Retinal pigment epithelial cell (primary cell): ENCODE results near the gene TSHZ2.

Experiments used
- DNase-seq: peaks from one replicate; pipeline ENCODE4 v3.0.0-alpha.2; 2010; ENCODE audit warnings: low read depth
- H3K4me3 ChIP-seq: 2 replicates; pipeline ENCODE4 v1.5.1; 2011; ENCODE audit warnings: mild to moderate bottlenecking, low read length, control low read depth, moderate library complexity
- TF ChIP-seq, protein P1 (sequence below): conservative IDR thresholded peaks from 2 replicates; pipeline ENCODE4 v1.5.1; 2011; ENCODE audit warnings: low read depth, low read length, control low read depth, inconsistent platforms

Gene TSHZ2

DNA sequence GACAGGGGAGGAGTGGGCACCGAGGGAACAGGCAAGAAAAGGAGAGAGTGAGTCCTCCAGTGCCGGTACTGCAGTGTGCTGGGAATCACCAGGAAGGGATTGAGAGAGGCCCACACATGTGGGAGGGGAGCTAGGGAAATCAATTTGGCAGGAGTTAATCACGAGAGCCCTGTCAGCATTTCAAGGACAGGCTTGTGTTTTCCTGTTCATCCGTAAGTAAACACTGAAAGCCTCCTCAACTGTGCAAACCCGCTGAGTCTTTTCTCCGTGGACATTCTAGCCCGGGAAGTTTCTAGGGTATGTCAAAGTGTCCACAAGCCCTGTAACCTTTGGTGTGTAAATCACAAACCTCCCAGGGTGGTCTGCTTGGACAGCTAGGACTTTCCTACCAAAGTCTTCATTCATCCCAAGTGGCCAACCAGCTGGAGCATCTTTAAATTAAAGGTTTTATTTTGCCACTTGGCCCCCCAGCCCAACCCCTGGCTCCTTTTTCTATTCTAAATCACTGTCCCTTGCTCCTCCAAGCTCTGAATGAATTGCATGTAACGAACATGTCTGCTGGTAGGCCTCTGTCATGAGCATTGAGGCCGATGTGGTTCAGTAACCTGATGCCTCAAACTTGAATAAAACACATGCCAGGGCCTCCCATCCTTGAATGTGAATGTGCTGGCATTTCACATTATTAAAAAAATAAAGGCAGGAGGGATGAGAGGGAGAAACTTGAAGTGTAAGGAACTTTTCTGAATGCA lies 472.4 kb downstream of the TSHZ2 start:
- no peak for DNase-seq
- TF ChIP-seq, protein P1, sequence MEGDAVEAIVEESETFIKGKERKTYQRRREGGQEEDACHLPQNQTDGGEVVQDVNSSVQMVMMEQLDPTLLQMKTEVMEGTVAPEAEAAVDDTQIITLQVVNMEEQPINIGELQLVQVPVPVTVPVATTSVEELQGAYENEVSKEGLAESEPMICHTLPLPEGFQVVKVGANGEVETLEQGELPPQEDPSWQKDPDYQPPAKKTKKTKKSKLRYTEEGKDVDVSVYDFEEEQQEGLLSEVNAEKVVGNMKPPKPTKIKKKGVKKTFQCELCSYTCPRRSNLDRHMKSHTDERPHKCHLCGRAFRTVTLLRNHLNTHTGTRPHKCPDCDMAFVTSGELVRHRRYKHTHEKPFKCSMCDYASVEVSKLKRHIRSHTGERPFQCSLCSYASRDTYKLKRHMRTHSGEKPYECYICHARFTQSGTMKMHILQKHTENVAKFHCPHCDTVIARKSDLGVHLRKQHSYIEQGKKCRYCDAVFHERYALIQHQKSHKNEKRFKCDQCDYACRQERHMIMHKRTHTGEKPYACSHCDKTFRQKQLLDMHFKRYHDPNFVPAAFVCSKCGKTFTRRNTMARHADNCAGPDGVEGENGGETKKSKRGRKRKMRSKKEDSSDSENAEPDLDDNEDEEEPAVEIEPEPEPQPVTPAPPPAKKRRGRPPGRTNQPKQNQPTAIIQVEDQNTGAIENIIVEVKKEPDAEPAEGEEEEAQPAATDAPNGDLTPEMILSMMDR: no peak
- no peak overlapping the region for H3K4me3 ChIP-seq

DNA sequence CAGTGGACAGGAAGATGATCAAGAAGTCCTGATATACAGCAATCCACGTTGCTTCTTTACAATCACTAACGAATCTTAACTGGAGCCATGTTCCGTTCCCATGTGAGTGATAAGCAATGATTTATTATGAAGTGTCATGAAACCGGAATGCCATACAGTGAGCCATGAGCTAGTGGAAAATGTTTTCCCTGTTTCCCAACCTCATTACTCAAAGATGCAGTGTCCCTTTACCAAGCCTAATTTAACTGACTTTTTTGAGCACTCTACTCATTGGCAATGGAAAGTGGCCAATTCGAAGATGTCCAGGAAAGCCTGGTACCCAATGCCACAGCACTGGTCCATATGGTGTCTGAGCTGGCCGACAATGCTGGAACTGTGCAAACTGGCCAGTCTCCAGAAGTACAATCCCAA lies 473.2 kb downstream of the TSHZ2 start:
- H3K4me3 ChIP-seq: no peak overlapping the region
- TF ChIP-seq, protein P1: no peak
- no peak for DNase-seq

DNA sequence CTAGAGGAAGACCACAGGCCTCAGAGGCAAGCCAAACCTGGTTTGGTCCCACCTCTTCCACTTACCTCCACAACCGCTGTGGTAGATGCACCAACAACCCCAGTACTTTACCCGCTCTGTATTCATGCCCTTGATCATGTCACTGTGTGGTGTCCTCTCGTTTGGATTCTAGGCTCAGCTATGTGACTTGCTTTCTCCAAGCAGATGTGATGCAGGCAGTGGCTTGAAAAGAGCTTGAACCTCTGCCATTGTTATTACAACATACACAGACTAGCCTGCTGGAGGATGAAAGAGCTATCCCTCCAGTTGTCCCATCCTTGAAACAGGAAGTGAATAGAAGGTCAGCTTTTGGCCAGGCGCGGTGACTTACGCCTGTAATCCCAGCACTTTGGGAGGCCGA lies 473.8 kb downstream of the TSHZ2 start:
- TF ChIP-seq, protein P1: no peak

DNA sequence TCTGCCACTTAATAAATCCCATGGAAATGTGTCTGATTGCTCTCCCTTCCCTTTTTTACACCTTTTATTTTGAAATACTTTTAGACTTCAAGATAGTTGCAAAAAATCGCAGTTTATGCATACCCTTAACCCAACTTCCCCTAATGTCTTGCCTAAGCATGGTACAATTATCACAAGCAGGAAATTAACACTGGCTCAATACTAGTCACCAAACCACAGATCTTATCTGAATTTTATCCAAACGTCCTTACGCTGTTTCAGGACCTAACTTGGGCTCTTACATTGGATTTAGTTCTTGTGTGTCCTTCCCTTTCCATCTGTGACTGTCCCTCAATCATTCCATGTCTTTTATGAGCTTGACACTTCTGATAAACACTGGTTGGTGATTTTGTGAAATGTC lies 475.2 kb downstream of the TSHZ2 start:
- TF ChIP-seq, protein P1: no peak
- H3K4me3 ChIP-seq: no peak overlapping the region
- DNase-seq: no peak

More for the DNA sequence above, 473.8 kb downstream of the TSHZ2 start:
- no peak overlapping the region for H3K4me3 ChIP-seq
- no peak for DNase-seq

DNA sequence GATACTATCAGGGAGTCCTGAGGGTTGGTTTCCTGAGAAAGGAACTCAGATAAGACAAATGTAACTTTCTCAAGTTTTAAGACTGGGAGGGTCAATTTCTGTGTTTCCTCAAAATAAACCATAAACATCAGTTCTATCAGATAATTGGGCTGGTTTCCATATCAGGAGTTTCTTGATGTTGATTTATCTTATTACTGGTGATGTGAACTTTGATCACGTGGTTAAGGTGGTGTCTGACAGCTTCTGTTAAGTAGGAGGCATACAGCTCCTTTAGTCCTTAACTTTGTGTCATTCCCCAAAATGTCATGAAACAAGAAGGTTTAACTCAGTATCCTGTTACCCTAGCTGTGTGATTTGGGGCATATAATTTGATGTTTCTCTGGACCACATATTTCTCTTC lies 476.3 kb downstream of the TSHZ2 start:
- H3K4me3 ChIP-seq: no peak overlapping the region
- TF ChIP-seq, protein P1: no peak
- DNase-seq: no peak

DNA sequence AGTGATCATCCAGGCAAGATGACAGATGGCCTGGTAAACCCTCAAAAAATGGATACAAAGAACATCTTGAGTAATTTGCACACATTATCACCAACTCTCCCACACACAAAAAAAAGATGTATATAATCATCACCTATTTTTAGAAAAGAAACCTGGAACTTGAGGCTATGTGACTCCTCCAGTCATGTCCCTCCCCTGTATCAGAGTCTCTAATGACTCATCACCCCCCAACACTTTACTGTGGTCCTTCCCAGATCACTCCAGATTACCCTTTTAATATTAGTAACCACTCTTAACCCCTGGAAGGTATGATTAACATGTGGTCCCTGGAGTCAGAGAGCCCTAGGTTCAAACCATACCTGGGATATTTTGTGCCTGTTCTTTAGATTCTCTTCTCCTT lies 476.7 kb downstream of the TSHZ2 start:
- DNase-seq: no peak
- TF ChIP-seq, protein P1: no peak
- no peak overlapping the region for H3K4me3 ChIP-seq

DNA sequence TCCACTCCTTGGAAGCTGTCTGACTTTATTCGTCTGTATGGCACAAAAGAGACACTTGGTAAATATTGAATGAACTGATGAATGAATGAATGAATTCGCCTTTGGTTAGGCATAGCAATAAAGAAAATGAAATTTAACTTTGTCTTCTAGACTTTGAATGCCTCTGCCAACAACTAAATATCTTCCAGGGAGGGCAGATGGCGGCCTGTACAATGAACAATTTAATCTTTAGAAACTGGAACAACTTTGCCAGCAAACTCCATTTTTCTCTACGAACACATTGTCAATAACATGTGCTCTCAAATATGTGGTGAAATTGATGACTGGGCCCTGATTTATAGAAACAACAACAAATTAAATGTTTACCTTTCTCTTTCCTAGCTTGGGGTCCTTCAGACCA lies 480.9 kb downstream of the TSHZ2 start:
- TF ChIP-seq, protein P1: no peak
- no peak overlapping the region for H3K4me3 ChIP-seq
- no peak for DNase-seq
